OCI-LY1 (cell line): ENCODE data around the gene SLC29A1.

Source experiments
- EZH2 ChIP-seq: fragments of 200-600 bp; sonication (generic), shearing (Covaris generic); IDR thresholded peaks from 2 replicates; pipeline ENCODE4 v1.8.0; 2017; ENCODE audit warnings: borderline replicate concordance, mixed run types, mild to moderate bottlenecking, antibody characterized with exemption, low read length, moderate library complexity, mixed read lengths
- TF ChIP-seq, protein P1 (sequence below): fragments of 200-600 bp; sonication (generic), shearing (Covaris generic); IDR thresholded peaks from 2 replicates; pipeline ENCODE4 v1.5.1; 2017; ENCODE audit warnings: mild to moderate bottlenecking, antibody characterized with exemption, low read length, moderate library complexity, mixed read lengths

DNA sequence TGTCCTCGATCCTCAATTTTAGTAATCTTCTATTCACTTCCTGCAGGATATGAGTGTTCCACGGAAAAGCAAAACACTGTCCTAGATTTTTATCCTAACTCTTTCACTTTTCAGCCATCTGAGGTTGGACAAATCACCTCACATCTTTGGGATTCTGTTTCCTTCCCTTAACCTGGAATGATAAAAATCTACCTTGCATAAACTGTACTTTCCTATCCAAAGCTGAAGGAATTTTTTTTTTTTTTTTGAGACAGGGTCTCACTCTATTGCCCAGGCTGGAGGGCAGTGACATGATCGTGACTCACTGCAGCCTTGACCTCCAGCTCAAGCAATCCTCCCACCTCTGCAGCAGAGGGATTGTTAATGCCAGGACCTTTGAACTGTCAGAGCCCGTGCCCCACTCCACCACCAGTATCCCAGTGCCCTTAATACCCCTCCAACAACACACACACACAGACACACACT, 44.3 kb upstream of the SLC29A1 start:
- TF ChIP-seq, protein P1, sequence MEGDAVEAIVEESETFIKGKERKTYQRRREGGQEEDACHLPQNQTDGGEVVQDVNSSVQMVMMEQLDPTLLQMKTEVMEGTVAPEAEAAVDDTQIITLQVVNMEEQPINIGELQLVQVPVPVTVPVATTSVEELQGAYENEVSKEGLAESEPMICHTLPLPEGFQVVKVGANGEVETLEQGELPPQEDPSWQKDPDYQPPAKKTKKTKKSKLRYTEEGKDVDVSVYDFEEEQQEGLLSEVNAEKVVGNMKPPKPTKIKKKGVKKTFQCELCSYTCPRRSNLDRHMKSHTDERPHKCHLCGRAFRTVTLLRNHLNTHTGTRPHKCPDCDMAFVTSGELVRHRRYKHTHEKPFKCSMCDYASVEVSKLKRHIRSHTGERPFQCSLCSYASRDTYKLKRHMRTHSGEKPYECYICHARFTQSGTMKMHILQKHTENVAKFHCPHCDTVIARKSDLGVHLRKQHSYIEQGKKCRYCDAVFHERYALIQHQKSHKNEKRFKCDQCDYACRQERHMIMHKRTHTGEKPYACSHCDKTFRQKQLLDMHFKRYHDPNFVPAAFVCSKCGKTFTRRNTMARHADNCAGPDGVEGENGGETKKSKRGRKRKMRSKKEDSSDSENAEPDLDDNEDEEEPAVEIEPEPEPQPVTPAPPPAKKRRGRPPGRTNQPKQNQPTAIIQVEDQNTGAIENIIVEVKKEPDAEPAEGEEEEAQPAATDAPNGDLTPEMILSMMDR: no peak
- no peak for TF ChIP-seq EZH2
